Nephron progenitor cell (in vitro differentiated cells): Measurements from ENCODE around the gene MGAT5B.
A peak's percentile ranks its signal among the peaks of the same experiment; 100 is the strongest.

Experiments
- DNase-seq: peaks from one replicate; pipeline ENCODE4 v3.0.0; 2021
- H3K27ac Mint-ChIP-seq: 2 replicates; pipeline ENCODE4 v1.8.0; 2021; ENCODE audit warnings: mild to moderate bottlenecking, moderate library complexity, mixed read lengths
- H3K27me3 Mint-ChIP-seq: 2 replicates; pipeline ENCODE4 v1.8.0; 2021; ENCODE audit warnings: mild to moderate bottlenecking, low read depth, mixed read lengths; ENCODE audit not compliant: poor library complexity
- H3K36me3 Mint-ChIP-seq: 2 replicates; pipeline ENCODE4 v1.8.0; 2021; ENCODE audit warnings: low read depth, mixed read lengths
- H3K4me1 Mint-ChIP-seq: 2 replicates; pipeline ENCODE4 v1.8.0; 2021; ENCODE audit warnings: mixed read lengths
- H3K4me3 Mint-ChIP-seq: 2 replicates; pipeline ENCODE4 v1.8.0; 2021; ENCODE audit warnings: mild to moderate bottlenecking, moderate library complexity, mixed read lengths
- H3K9me3 Mint-ChIP-seq: 2 replicates; pipeline ENCODE4 v1.8.0; 2021; ENCODE audit warnings: mild to moderate bottlenecking, moderate library complexity, mixed read lengths
- CTCF ChIP-seq: fragments of 200-600 bp; sonication (generic); IDR thresholded peaks from 2 replicates; pipeline ENCODE4 v1.5.0; 2021; ENCODE audit warnings: antibody characterized with exemption

MGAT5B gene

GRCh38 chr17:76826330-76827068 lies 41.7 kb upstream of the MGAT5B start:
- Mint-ChIP-seq H3K4me1 (peaks cover 26% of the 10 kb centered on the region), H3K27ac (peak overlapping the region; percentile 68), H3K27me3 (peaks cover 31% of the 10 kb centered on the region), H3K4me3 (no peak overlapping the region), H3K9me3 (no peaks in the 10 kb centered on the region), H3K36me3 (no peaks in the 10 kb centered on the region)
- TF ChIP-seq CTCF, result no peak
- DNase-seq, result peak; percentile 18

GRCh38 chr17:76827736-76828135 lies 40.5 kb upstream of the MGAT5B start:
- Mint-ChIP-seq H3K27me3 (peaks cover 31% of the 10 kb centered on the region), H3K4me1 (peaks cover 26% of the 10 kb centered on the region), H3K36me3 (no peaks in the 10 kb centered on the region), H3K4me3 (no peak overlapping the region), H3K27ac (no peak overlapping the region), H3K9me3 (no peaks in the 10 kb centered on the region)
- TF ChIP-seq CTCF, result no peak
- no peak for DNase-seq

GRCh38 chr17:76830987-76831715 lies 37.1 kb upstream of the MGAT5B start:
- no peak overlapping the region for H3K4me3 Mint-ChIP-seq
- TF ChIP-seq CTCF, result no peak
- H3K4me1 Mint-ChIP-seq, result peaks cover 10% of the 10 kb centered on the region
- H3K27ac Mint-ChIP-seq, result no peak overlapping the region
- DNase-seq, result no peak
- H3K36me3 Mint-ChIP-seq, result no peaks in the 10 kb centered on the region
- H3K27me3 Mint-ChIP-seq, result peaks cover 46% of the 10 kb centered on the region
- H3K9me3 Mint-ChIP-seq, result no peaks in the 10 kb centered on the region

- Mint-ChIP-seq H3K27me3 (peaks cover 52% of the 10 kb centered on the region), H3K36me3 (no peaks in the 10 kb centered on the region), H3K9me3 (no peaks in the 10 kb centered on the region), H3K27ac (no peak overlapping the region), H3K4me3 (no peak overlapping the region), H3K4me1 (no peaks in the 10 kb centered on the region)
- DNase-seq, result no peak
- TF ChIP-seq CTCF, result no peak
Measured at GRCh38 chr17:76833034-76833644, 35.1 kb upstream of the MGAT5B start.

- H3K4me3 Mint-ChIP-seq, result no peak overlapping the region
- DNase-seq, result no peak
- no peaks in the 10 kb centered on the region for H3K36me3 Mint-ChIP-seq
- no peak for TF ChIP-seq CTCF
- H3K4me1 Mint-ChIP-seq, result peaks cover 2% of the 10 kb centered on the region
- no peak overlapping the region for H3K27ac Mint-ChIP-seq
- peaks cover 58% of the 10 kb centered on the region for H3K27me3 Mint-ChIP-seq
- H3K9me3 Mint-ChIP-seq, result no peaks in the 10 kb centered on the region
Measured at GRCh38 chr17:76833747-76834146, 34.5 kb upstream of the MGAT5B start.
